GM12864 (cell line): ENCODE results near the gene APBB2.

Experiments
- DNase-seq: peaks from one replicate; pipeline ENCODE4 v3.0.0-alpha.2; 2011; ENCODE audit warnings: low read depth
- H3K4me3 ChIP-seq: 2 replicates; pipeline ENCODE4 v1.5.1; 2011; ENCODE audit warnings: mild to moderate bottlenecking, low read depth, low read length, control low read depth
- TF ChIP-seq, protein P1 (sequence below): IDR thresholded peaks from 2 replicates; pipeline ENCODE4 v1.5.1; 2011; ENCODE audit warnings: low read depth, mild to moderate bottlenecking, moderate library complexity, low read length, control low read depth, inconsistent platforms; ENCODE audit errors: missing control alignments

Gene APBB2

DNA sequence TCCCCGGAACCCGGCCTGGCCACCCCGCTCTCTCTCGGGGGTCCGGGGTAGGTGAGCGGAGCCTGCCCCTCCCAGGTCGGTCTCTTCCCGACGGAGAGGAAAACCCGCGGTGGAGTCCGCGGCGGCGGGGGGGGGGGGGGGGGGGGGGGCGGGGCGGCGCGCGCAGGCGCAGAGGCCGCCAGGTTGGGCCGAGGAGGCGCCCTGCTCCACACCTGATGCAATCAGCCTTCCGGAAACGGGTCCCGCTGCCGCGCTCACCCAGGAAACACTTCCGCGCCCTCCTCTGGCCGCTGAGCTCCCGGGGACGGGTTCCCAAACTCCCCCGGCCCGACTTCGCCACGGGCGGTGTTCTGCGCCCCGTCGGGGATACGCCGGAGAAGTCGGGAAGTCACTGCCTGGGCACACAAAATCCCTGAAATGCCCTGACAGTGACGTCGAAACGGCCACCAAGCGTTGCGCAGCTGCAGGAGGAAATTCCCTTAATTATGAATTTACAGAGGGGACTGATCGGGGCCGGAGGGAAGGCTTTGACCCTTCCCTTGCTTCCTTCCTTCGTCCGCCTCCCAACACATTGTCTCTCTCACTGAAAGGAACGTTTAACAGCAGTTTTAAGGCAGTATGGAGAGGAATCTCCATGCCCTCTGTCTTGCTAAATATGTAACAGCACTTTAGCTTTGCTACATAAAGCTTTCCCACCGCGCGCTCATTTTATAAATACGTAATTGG is 2.1 kb upstream of the APBB2 start:
- TF ChIP-seq, protein P1, sequence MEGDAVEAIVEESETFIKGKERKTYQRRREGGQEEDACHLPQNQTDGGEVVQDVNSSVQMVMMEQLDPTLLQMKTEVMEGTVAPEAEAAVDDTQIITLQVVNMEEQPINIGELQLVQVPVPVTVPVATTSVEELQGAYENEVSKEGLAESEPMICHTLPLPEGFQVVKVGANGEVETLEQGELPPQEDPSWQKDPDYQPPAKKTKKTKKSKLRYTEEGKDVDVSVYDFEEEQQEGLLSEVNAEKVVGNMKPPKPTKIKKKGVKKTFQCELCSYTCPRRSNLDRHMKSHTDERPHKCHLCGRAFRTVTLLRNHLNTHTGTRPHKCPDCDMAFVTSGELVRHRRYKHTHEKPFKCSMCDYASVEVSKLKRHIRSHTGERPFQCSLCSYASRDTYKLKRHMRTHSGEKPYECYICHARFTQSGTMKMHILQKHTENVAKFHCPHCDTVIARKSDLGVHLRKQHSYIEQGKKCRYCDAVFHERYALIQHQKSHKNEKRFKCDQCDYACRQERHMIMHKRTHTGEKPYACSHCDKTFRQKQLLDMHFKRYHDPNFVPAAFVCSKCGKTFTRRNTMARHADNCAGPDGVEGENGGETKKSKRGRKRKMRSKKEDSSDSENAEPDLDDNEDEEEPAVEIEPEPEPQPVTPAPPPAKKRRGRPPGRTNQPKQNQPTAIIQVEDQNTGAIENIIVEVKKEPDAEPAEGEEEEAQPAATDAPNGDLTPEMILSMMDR = peak; percentile 20
- peak; percentile 55 for DNase-seq
- peak overlapping the region; percentile 88 for H3K4me3 ChIP-seq

DNA sequence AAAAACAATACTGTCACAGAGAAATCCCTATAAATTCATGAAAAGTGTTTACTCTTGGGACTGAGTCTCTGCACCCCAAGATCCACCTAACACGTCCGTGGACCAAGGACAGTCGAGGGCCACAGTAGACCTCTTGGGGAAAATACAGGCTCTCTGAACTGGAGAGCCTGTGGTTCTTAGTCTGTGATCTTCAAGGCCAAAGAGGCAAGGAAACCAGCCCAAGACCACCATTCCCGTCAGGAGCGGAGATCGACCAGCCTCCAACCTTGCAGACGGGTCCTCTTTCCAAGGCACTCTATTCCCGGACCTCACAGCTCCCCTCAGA is 1.6 kb upstream of the APBB2 start:
- TF ChIP-seq, protein P1 = no peak
- peak overlapping the region; percentile 88 for H3K4me3 ChIP-seq
- DNase-seq = no peak

DNA sequence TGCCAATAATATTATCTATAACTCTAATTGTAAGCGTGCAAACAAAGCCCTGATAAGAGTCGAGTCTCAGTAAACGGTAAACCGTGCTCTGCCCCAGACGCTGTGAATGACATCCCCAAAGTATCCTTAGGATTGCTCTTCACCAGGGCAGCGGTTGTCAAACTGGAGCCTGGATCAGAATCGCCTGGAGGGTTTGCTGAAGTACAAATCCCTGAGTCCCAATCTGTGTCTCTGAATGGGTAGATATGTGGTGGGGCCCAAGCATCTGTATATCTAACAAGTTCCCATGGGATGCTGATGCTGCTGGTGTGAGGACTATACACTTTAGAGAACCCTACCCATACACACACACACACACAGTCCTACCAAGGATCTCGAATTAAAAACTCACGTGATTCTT is 813 bp upstream of the APBB2 start:
- no peak for DNase-seq
- TF ChIP-seq, protein P1 = no peak
- no peak overlapping the region; the same call in 1 of the 2 replicates for H3K4me3 ChIP-seq

DNA sequence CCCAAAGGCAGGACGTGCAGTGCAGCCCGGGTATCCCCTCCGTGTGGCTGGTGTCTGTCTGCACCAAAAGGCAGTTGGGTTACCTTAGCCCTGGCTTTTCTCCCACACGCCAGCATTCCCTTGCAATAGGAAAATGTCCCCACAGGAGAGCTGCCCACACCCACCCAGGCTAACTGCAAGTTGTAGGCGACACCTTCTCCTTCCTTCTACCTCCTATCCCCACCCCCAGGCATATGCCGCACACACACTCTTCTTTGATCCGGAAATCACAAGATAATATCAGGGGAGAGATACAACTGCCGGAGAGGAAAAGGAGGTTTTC is 444 bp upstream of the APBB2 start:
- no peak for DNase-seq
- H3K4me3 ChIP-seq = peak overlapping the region; percentile 94
- TF ChIP-seq, protein P1 = no peak

DNA sequence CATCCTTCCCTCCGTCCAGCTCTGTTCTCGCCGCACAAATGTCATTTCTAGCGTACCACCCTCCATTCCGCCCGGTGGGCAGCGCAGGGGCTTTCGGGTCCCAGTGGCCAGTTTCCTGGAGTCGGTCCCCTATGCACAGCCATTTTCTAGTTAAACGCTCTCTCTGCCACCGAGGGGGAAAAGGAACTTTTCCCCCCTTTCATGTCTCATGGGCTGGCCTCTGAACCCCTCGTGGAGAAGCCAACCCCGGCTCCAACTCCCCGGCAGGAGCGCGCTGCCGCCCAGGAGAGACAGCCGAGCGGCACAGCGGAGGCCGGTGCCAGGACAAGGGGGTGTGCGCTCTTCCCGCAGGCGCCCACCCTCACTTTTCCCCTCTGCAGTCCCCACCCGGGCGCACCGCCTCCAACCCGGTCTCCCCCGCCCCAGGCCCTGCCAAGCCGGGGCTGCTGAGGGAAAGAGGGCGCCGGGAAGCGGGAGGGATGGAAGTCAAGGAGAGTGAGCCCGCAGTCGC is 662 bp downstream of the APBB2 start:
- H3K4me3 ChIP-seq = peak overlapping the region; percentile 94
- TF ChIP-seq, protein P1 = no peak
- no peak for DNase-seq

DNA sequence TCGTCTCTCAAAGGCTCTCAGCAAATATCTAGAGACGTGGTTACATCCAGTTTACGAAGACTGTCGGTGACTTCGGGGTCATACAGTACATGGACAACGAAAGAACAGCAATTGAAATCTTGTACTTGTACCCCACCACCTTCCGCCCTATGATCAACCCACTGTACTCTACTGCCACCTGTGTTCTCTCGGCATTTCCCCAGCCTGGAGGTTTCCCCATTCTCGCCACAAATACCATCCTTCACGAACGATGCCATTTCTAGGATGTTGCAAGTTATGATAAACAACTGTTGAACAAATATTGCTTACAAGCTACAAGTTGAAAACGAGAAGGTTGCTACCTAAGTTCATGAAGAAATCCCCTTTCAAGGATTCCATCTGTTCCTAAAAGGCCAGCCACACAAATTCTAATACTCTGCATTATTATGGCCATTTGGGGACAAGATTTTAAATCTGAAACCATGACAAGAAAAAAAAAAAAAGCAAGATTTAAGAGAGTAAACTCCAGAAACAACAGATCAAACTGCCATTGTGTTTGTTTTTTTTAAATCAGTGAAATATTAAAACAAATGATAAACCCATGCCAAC is 1.6 kb downstream of the APBB2 start:
- TF ChIP-seq, protein P1 = peak; percentile 65
- H3K4me3 ChIP-seq = peak overlapping the region; percentile 94
- no peak for DNase-seq
